GM12878 (cell line): Measurements from ENCODE around the gene BEST2. TPM values are rescaled to one million over a fixed set of nuclear protein-coding genes. Genes with fewer than 3 reads are reported as not detected.

Experiments used
- CBX3 ChIP-seq: fragments of 200-600 bp; sonication (generic); IDR thresholded peaks from 2 replicates; pipeline ENCODE4 v1.6.1; 2016; ENCODE audit warnings: low read depth, borderline replicate concordance
- CEBPB ChIP-seq, 2 experiments: fragments of 150-350 bp in 1 of 2; IDR thresholded peaks; 2 replicates each; pipeline ENCODE4 v1.6.1; 2012 to 2014; ENCODE audit warnings: low read depth in 2 of 2, low read length in 2 of 2, borderline replicate concordance in 1 of 2, inconsistent platforms in 1 of 2
- CHD4 ChIP-seq: fragments of 200-600 bp; sonication (generic); IDR thresholded peaks from 2 replicates; pipeline ENCODE4 v1.6.1; 2016; ENCODE audit warnings: mild to moderate bottlenecking
- EP300 ChIP-seq, 2 experiments: fragments of 150-350 bp in 1 of 2; IDR thresholded peaks; 2 replicates each; pipeline ENCODE4 v1.6.1; 2011 to 2012; ENCODE audit warnings: low read depth in 2 of 2, low read length in 2 of 2, borderline replicate concordance in 1 of 2, improper control_type of control experiment in 1 of 2, inconsistent platforms in 1 of 2; ENCODE audit not compliant: control insufficient read depth in 1 of 2
- GATAD2B ChIP-seq: fragments of 450-650 bp; conservative IDR thresholded peaks from 2 replicates; pipeline ENCODE4 v1.6.1; 2017; ENCODE audit warnings: low read depth, mild to moderate bottlenecking, moderate library complexity
- MTA3 ChIP-seq: IDR thresholded peaks from 2 replicates; pipeline ENCODE4 v1.6.1; 2012; ENCODE audit warnings: low read length, inconsistent platforms, borderline replicate concordance
- PML ChIP-seq: IDR thresholded peaks from 2 replicates; pipeline ENCODE4 v1.6.1; 2012; ENCODE audit warnings: low read length, inconsistent platforms
- polyA plus RNA-seq, 11 experiments: library from polyadenylated mRNA; depleted of rRNA in 4 of 11; unstranded in 6 of 11; stranded (reverse) in 5 of 11; fragments of >200 nt; fragmentation: Nextera tagmentation in 4 of 11; fragmentation: Illumina TruSeq in 1 of 11; extraction: Ambion mirVana in 4 of 11; extraction: Trizol in 1 of 11; gene quantifications; 1 replicate in 1 of 11; 2 replicates in 10 of 11; pipeline versions ENCODE4 v1.2.1 to v1.2.3, GENCODE V29; 2011 to 2016; ENCODE audit warnings: inconsistent platforms in 2 of 11, missing spikeins in 2 of 11, low read depth in 1 of 11
- total RNA-seq, 4 experiments: library from RNA; depleted of rRNA in 3 of 4; stranded (reverse); fragments of >200 nt in 3 of 4; fragmentation: Illumina TruSeq in 1 of 4; extraction: Trizol in 1 of 4; gene quantifications; 2 replicates each; pipeline versions ENCODE4 v1.2.1 to v1.2.3, GENCODE V29; 2013 to 2021
- TF ChIP-seq, protein P1 (sequence below): IDR thresholded peaks from 2 replicates; pipeline ENCODE4 v1.6.1; 2012; ENCODE audit warnings: improper control_type of control experiment, low read depth, low read length; ENCODE audit not compliant: insufficient replicate concordance
- TF ChIP-seq, protein P2 (sequence below): IDR thresholded peaks from 2 replicates; pipeline ENCODE4 v1.6.1; 2011; ENCODE audit warnings: borderline replicate concordance, low read depth, mild to moderate bottlenecking, moderate library complexity, mixed read lengths, low read length; ENCODE audit not compliant: insufficient read depth; ENCODE audit errors: extremely low read length

The BEST2 gene
- total and polyA plus RNA-seq, 10 of the 15 experiments (the other 5 are each of a cell fraction or from before 2014, with no cell fraction given) = not detected

DNA sequence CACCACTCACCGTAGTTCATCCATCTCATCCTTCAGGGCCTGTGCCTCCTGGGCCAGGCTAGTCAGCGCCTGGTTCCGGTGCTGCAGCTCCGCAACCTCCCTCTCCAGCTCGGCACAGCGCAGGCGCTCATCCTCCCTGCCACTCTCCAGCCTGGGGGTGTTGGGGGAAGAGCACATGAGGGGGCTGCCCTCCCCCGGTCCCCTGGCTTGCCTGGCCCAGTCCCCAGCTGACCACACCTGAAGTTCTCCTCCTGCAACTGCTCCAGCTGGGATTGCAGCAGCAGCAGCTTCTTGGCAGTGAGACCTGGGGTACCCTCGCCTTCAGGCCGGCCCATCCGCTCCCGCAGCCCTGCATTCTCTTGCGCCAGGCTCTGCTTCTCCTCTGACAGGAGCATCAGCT, 19.3 kb downstream of the BEST2 start (continued):
- TF ChIP-seq, protein P1, sequence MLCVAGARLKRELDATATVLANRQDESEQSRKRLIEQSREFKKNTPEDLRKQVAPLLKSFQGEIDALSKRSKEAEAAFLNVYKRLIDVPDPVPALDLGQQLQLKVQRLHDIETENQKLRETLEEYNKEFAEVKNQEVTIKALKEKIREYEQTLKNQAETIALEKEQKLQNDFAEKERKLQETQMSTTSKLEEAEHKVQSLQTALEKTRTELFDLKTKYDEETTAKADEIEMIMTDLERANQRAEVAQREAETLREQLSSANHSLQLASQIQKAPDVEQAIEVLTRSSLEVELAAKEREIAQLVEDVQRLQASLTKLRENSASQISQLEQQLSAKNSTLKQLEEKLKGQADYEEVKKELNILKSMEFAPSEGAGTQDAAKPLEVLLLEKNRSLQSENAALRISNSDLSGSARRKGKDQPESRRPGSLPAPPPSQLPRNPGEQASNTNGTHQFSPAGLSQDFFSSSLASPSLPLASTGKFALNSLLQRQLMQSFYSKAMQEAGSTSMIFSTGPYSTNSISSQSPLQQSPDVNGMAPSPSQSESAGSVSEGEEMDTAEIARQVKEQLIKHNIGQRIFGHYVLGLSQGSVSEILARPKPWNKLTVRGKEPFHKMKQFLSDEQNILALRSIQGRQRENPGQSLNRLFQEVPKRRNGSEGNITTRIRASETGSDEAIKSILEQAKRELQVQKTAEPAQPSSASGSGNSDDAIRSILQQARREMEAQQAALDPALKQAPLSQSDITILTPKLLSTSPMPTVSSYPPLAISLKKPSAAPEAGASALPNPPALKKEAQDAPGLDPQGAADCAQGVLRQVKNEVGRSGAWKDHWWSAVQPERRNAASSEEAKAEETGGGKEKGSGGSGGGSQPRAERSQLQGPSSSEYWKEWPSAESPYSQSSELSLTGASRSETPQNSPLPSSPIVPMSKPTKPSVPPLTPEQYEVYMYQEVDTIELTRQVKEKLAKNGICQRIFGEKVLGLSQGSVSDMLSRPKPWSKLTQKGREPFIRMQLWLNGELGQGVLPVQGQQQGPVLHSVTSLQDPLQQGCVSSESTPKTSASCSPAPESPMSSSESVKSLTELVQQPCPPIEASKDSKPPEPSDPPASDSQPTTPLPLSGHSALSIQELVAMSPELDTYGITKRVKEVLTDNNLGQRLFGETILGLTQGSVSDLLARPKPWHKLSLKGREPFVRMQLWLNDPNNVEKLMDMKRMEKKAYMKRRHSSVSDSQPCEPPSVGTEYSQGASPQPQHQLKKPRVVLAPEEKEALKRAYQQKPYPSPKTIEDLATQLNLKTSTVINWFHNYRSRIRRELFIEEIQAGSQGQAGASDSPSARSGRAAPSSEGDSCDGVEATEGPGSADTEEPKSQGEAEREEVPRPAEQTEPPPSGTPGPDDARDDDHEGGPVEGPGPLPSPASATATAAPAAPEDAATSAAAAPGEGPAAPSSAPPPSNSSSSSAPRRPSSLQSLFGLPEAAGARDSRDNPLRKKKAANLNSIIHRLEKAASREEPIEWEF = no peak
- no peak for TF ChIP-seq CEBPB (IDR thresholded peaks at IDR 0.05; ENCODE audit: borderline replicate concordance in 1 of 2, low read depth in 2 of 2, low read length in 2 of 2)
- TF ChIP-seq CHD4 = no peak
- TF ChIP-seq CBX3 = no peak
- no peak for TF ChIP-seq PML
- no peak for TF ChIP-seq EP300 (IDR thresholded peaks at IDR 0.05; ENCODE audit: borderline replicate concordance in 1 of 2, control insufficient read depth in 1 of 2, low read depth in 2 of 2, low read length in 2 of 2)
- TF ChIP-seq, protein P2, sequence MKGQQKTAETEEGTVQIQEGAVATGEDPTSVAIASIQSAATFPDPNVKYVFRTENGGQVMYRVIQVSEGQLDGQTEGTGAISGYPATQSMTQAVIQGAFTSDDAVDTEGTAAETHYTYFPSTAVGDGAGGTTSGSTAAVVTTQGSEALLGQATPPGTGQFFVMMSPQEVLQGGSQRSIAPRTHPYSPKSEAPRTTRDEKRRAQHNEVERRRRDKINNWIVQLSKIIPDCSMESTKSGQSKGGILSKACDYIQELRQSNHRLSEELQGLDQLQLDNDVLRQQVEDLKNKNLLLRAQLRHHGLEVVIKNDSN = no peak
- no peak for TF ChIP-seq GATAD2B
- no peak for TF ChIP-seq MTA3
